PC-3 (cell line): Measurements from ENCODE around the gene NBAS.

Experiments used
- EZH2phosphoT487 ChIP-seq: fragments of 300-600 bp; sonication (generic); IDR thresholded peaks from 2 replicates; pipeline ENCODE4 v1.6.1; 2018; ENCODE audit warnings: mild to moderate bottlenecking, antibody characterized with exemption, low read length, borderline replicate concordance
- TF ChIP-seq, protein P1 (sequence below): fragments of 300-600 bp; sonication (generic); conservative IDR thresholded peaks from 2 replicates; pipeline ENCODE4 v1.5.1; 2017; ENCODE audit warnings: antibody characterized with exemption, low read depth, mild to moderate bottlenecking, low read length

DNA sequence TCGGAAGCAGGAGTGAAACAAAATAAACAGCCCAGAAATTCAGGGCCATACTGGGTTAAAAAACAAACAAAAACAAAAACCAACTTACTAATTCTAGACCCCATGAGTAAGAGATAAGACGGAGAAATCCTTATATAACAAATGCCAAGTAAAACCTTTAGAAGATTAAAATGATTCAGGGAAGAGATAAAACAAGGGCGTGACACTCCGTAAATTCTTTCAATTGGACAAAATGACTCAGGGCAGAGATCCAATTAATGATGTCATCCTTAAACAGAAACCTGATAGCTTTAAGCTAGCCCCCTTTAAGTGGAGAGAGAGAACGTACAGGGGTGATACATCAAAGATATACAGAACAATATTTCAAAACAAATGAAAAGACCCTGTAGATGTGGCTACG is 317.4 kb downstream of the NBAS start:
- TF ChIP-seq, protein P1, sequence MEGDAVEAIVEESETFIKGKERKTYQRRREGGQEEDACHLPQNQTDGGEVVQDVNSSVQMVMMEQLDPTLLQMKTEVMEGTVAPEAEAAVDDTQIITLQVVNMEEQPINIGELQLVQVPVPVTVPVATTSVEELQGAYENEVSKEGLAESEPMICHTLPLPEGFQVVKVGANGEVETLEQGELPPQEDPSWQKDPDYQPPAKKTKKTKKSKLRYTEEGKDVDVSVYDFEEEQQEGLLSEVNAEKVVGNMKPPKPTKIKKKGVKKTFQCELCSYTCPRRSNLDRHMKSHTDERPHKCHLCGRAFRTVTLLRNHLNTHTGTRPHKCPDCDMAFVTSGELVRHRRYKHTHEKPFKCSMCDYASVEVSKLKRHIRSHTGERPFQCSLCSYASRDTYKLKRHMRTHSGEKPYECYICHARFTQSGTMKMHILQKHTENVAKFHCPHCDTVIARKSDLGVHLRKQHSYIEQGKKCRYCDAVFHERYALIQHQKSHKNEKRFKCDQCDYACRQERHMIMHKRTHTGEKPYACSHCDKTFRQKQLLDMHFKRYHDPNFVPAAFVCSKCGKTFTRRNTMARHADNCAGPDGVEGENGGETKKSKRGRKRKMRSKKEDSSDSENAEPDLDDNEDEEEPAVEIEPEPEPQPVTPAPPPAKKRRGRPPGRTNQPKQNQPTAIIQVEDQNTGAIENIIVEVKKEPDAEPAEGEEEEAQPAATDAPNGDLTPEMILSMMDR: no peak
- no peak for TF ChIP-seq EZH2phosphoT487
